H9 (cell line): Measurements from ENCODE around the gene NBEAL2. TPM values are rescaled to one million over a fixed set of nuclear protein-coding genes. Genes with fewer than 3 reads are reported as not detected.
A peak's percentile ranks its signal among the peaks of the same experiment; 100 is the strongest.

Experiments used
- DNase-seq: peaks from one replicate; pipeline ENCODE4 v3.0.0-alpha.2; 2017
- H2AFZ ChIP-seq: one replicate; pipeline ENCODE4 v1.6.1; 2013; ENCODE audit warnings: mild to moderate bottlenecking, low read length, control low read depth, moderate library complexity
- H2AK5ac ChIP-seq: 2 replicates; pipeline ENCODE4 v1.6.1; 2013; ENCODE audit warnings: low read length, control low read depth, mixed read lengths; ENCODE audit not compliant: insufficient read length
- H2BK120ac ChIP-seq: one replicate; pipeline ENCODE4 v1.6.1; 2013; ENCODE audit warnings: low read depth, mild to moderate bottlenecking, low read length, control low read depth, inconsistent platforms; ENCODE audit not compliant: poor library complexity, severe bottlenecking
- H2BK12ac ChIP-seq: 2 replicates; pipeline ENCODE4 v1.6.1; 2013; ENCODE audit warnings: low read length, control low read depth, mixed read lengths, low read depth; ENCODE audit not compliant: insufficient read length
- H2BK15ac ChIP-seq: 2 replicates; pipeline ENCODE4 v1.6.1; 2013; ENCODE audit warnings: low read depth, low read length, control low read depth
- H2BK20ac ChIP-seq: one replicate; pipeline ENCODE4 v1.6.1; 2013; ENCODE audit warnings: low read depth, mild to moderate bottlenecking, low read length, control low read depth, inconsistent platforms; ENCODE audit not compliant: poor library complexity, severe bottlenecking
- H2BK5ac ChIP-seq: 2 replicates; pipeline ENCODE4 v1.6.1; 2013; ENCODE audit warnings: low read length, control low read depth, mixed read lengths; ENCODE audit not compliant: insufficient read length
- H3K14ac ChIP-seq: 2 replicates; pipeline ENCODE4 v1.6.1; 2013; ENCODE audit warnings: low read length, control low read depth; ENCODE audit not compliant: insufficient read depth
- H3K18ac ChIP-seq: 2 replicates; pipeline ENCODE4 v1.6.1; 2013; ENCODE audit warnings: low read depth, mild to moderate bottlenecking, mixed read lengths, low read length, control low read depth; ENCODE audit not compliant: insufficient read length
- H3K23ac ChIP-seq: 2 replicates; pipeline ENCODE4 v1.6.1; 2013; ENCODE audit warnings: low read length, control low read depth, mixed read lengths, low read depth; ENCODE audit not compliant: insufficient read length
- H3K23me2 ChIP-seq: 2 replicates; pipeline ENCODE4 v1.6.1; 2013; ENCODE audit warnings: low read depth, mild to moderate bottlenecking, mixed read lengths, low read length, control low read depth; ENCODE audit not compliant: insufficient read length, poor library complexity, severe bottlenecking
- H3K27ac ChIP-seq: 2 replicates; pipeline ENCODE4 v1.5.1; 2013; ENCODE audit warnings: low read length, control low read depth, mixed read lengths, low read depth; ENCODE audit not compliant: insufficient read length
- H3K27me3 ChIP-seq: 2 replicates; pipeline ENCODE4 v1.6.1; 2013; ENCODE audit warnings: low read length, control low read depth, inconsistent platforms; ENCODE audit not compliant: insufficient read depth
- H3K4ac ChIP-seq: 2 replicates; pipeline ENCODE4 v1.6.1; 2013; ENCODE audit warnings: low read depth, mild to moderate bottlenecking, control low read depth, inconsistent platforms, low read length, moderate library complexity
- H3K4me1 ChIP-seq: 2 replicates; pipeline ENCODE4 v1.6.1; 2013; ENCODE audit warnings: low read length, control low read depth, inconsistent platforms; ENCODE audit not compliant: insufficient read depth
- H3K4me2 ChIP-seq: 2 replicates; pipeline ENCODE4 v1.6.1; 2013; ENCODE audit warnings: low read length, control low read depth, mixed read lengths; ENCODE audit not compliant: insufficient read length, insufficient read depth
- H3K56ac ChIP-seq: 2 replicates; pipeline ENCODE4 v1.6.1; 2013; ENCODE audit warnings: low read depth, mild to moderate bottlenecking, mixed read lengths, low read length, control low read depth; ENCODE audit not compliant: insufficient read length
- H3K79me1 ChIP-seq: 2 replicates; pipeline ENCODE4 v1.6.1; 2013; ENCODE audit warnings: low read depth, mild to moderate bottlenecking, moderate library complexity, low read length, control low read depth, inconsistent platforms; ENCODE audit not compliant: insufficient read depth, poor library complexity, severe bottlenecking
- H3K79me2 ChIP-seq: 2 replicates; pipeline ENCODE4 v1.6.1; 2013; ENCODE audit warnings: low read length, control low read depth, inconsistent platforms; ENCODE audit not compliant: insufficient read depth
- H3K9ac ChIP-seq: 2 replicates; pipeline ENCODE4 v1.6.1; 2013; ENCODE audit warnings: low read length, control low read depth, mixed read lengths; ENCODE audit not compliant: insufficient read length; ENCODE audit errors: extremely low read depth
- H3K9me3 ChIP-seq: one replicate; pipeline ENCODE4 v1.6.1; 2013; ENCODE audit warnings: low read depth, low read length, inconsistent platforms; ENCODE audit not compliant: control insufficient read depth
- H3T11ph ChIP-seq: one replicate; pipeline ENCODE4 v1.6.1; 2013; ENCODE audit warnings: mild to moderate bottlenecking, low read length, control low read depth, inconsistent platforms
- H4K20me1 ChIP-seq: one replicate; pipeline ENCODE4 v1.6.1; 2013; ENCODE audit not compliant: control insufficient read depth, insufficient read length, insufficient read depth
- H4K5ac ChIP-seq: 2 replicates; pipeline ENCODE4 v1.6.1; 2013; ENCODE audit warnings: low read depth, mild to moderate bottlenecking, mixed read lengths, low read length, control low read depth; ENCODE audit not compliant: insufficient read length
- H4K8ac ChIP-seq: replicated peaks from 2 replicates; pipeline ENCODE4 v1.6.1; 2013; ENCODE audit warnings: low read length, control low read depth, mixed read lengths, low read depth; ENCODE audit not compliant: insufficient read length
- H4K91ac ChIP-seq: 2 replicates; pipeline ENCODE4 v1.6.1; 2013; ENCODE audit warnings: low read depth, mild to moderate bottlenecking, moderate library complexity, mixed read lengths, low read length, control low read depth; ENCODE audit not compliant: insufficient read length
- H3K27ac Mint-ChIP-seq, 3 experiments: 2 replicates in 2 of 3; 3 replicates in 1 of 3; pipeline ENCODE4 v1.8.0; 2020 to 2021; ENCODE audit warnings: mixed read lengths in 3 of 3, mild to moderate bottlenecking in 1 of 3, moderate library complexity in 1 of 3
- H3K27me3 Mint-ChIP-seq: 2 replicates; pipeline ENCODE4 v1.8.0; 2021; ENCODE audit warnings: low read depth, mild to moderate bottlenecking, moderate library complexity, mixed read lengths
- H3K36me3 Mint-ChIP-seq, 3 experiments: 2 replicates in 2 of 3; 3 replicates in 1 of 3; pipeline ENCODE4 v1.8.0; 2020 to 2021; ENCODE audit warnings: low read depth in 3 of 3, mixed read lengths in 3 of 3; ENCODE audit not compliant: insufficient read depth in 1 of 3
- H3K4me1 Mint-ChIP-seq, 2 experiments: 2 replicates each; pipeline ENCODE4 v1.8.0; 2020; ENCODE audit warnings: mixed read lengths in 2 of 2
- H3K4me3 Mint-ChIP-seq, 2 experiments: 2 replicates in 1 of 2; 3 replicates in 1 of 2; pipeline ENCODE4 v1.8.0; 2020 to 2021; ENCODE audit warnings: mild to moderate bottlenecking in 2 of 2, mixed read lengths in 2 of 2, moderate library complexity in 1 of 2
- H3K9me3 Mint-ChIP-seq, 2 experiments: 2 replicates in 1 of 2; 3 replicates in 1 of 2; pipeline ENCODE4 v1.8.0; 2020; ENCODE audit warnings: mild to moderate bottlenecking in 2 of 2, mixed read lengths in 2 of 2, moderate library complexity in 1 of 2
- CTCF ChIP-seq: fragments of 200-600 bp; sonication (generic); conservative IDR thresholded peaks from 3 replicates; pipeline ENCODE4 v1.8.0; 2021; ENCODE audit warnings: antibody characterized with exemption, mild to moderate bottlenecking
- whole genome bisulfite sequencing: extraction: QIAGEN DNeasy Blood & Tissue Kit; methylation state at CpG from one replicate; pipeline ENCODE4 v1.1.7; 2013; ENCODE audit warnings: missing lambda C conversion rate, low lambda C conversion rate, mixed read lengths; ENCODE audit not compliant: insufficient read length; ENCODE audit errors: extremely low coverage; 5-methylcytosine and 5-hydroxymethylcytosine counted together
- total RNA-seq: library from RNA; stranded (reverse); gene quantifications from 2 replicates; pipeline ENCODE4 v1.2.1, GENCODE V29; 2021

Gene NBEAL2
- total RNA-seq, 1 experiment from 2014 or later, result 52.1 TPM

- H3K79me2 ChIP-seq, result no peaks in the 10 kb centered on the region
- H3K14ac ChIP-seq, result peak overlapping the region; percentile 99
- peak overlapping the region; percentile 98 to 99 (median 98); a peak in 6 of 7 replicates for H3K27ac Mint-ChIP-seq
- H3K27me3 ChIP-seq, result no peaks in the 10 kb centered on the region
- peaks cover 4% of the 10 kb centered on the region for H3K23me2 ChIP-seq
- H3K9ac ChIP-seq, result peak overlapping the region; percentile 79
- peak overlapping the region; percentile 98 for H3K18ac ChIP-seq
- TF ChIP-seq CTCF, result no peak; the same call in 2 of the 3 replicates
- peaks cover 16 to 18% of the 10 kb centered on the region in 2 experiments for H3K4me1 Mint-ChIP-seq
- no peak overlapping the region for H2BK15ac ChIP-seq
- H3K23ac ChIP-seq, result no peak overlapping the region
- no peaks in the 10 kb centered on the region for H3K9me3 ChIP-seq
- no peaks in the 10 kb centered on the region for H3K79me1 ChIP-seq
- no peak overlapping the region for H2BK5ac ChIP-seq
- H3T11ph ChIP-seq, result no peak overlapping the region
- H2BK120ac ChIP-seq, result peak overlapping the region; percentile 71
- no peak overlapping the region for H2AFZ ChIP-seq
- peaks cover 14 to 23% (median 21%) of the 10 kb centered on the region in 3 experiments for H3K36me3 Mint-ChIP-seq
- peak overlapping the region; percentile 88 for H3K4ac ChIP-seq
- no CpG with 5 or more reads among the region's 85 CpGs for WGBS
- peak overlapping the region; percentile 30 for H4K5ac ChIP-seq
- H4K91ac ChIP-seq, result peak overlapping the region; percentile 23
- H3K4me2 ChIP-seq, result peak overlapping the region; percentile 28
- no peak overlapping the region for H2AK5ac ChIP-seq
- peak overlapping the region; percentile 77 to 81 for H3K4me3 Mint-ChIP-seq
- no peaks in the 10 kb centered on the region for H3K4me1 ChIP-seq
- no peak overlapping the region for H2BK20ac ChIP-seq
- H3K27me3 Mint-ChIP-seq, result no peaks in the 10 kb centered on the region
- H4K8ac ChIP-seq, result no peak overlapping the region
- H3K9me3 Mint-ChIP-seq, result no peaks in the 10 kb centered on the region
- peak overlapping the region; percentile 36 for H2BK12ac ChIP-seq
- H4K20me1 ChIP-seq, result no peaks in the 10 kb centered on the region
- DNase-seq, result peak; percentile 95
- peak overlapping the region; percentile 29 for H3K27ac ChIP-seq
- no peak overlapping the region for H3K56ac ChIP-seq
Observed at GRCh38 chr3:47009225-47010110, 30.0 kb downstream of the NBEAL2 start.
